HG03175 (cell line): ENCODE data around the gene DPY19L2.
"Not testable (repeated sequence)": the region's sequence is repeated elsewhere in the genome, so short reads cannot be mapped to it uniquely, and the experiment has no call there.

Source experiments
- ATAC-seq: cut with Tn5 transposase; IDR thresholded peaks from one replicate; pipeline ENCODE4 v1.9.1; 2021; ENCODE audit warnings: mild to moderate bottlenecking, moderate library complexity; ENCODE audit not compliant: unreplicated experiment

The DPY19L2 gene

DNA sequence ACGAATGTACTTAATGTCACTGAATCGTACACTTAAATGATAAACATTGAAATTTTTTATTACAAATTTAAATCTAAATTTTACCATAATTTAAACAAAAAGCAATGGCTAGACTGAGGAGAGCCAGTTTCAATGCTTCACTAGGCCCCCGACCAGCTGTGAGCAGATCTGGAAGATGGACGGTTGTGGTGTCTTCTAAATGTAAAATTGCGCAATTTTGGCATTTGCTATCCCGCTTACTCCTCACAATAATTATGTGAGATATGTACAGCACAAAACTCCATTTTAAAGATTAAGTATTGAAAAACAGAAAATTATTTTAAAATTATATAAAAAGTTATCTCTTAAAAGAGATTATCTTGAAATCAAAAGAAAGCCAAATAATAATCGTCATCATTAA, 5.3 kb downstream of the DPY19L2 start:
- not testable (repeated sequence) for ATAC-seq

DNA sequence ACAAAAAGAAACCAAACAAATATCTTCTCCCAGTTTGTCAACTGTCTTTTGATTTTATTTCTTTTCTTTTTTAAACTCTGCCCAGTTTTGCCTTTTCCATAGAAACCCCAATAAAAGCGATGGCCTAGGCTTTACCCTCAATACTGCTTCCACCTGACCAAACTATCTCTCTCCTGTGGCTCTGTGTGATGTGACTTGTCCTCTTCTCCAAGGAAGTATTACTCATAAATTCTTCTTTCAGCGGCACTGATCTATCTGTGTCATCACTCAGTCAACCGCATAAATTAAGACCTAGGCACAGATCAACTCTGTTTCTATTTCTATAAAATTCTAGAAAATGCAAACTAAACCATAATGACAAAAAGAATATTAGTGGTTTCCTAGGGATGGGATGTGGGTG, 9.8 kb downstream of the DPY19L2 start:
- ATAC-seq, result not testable (repeated sequence)

DNA sequence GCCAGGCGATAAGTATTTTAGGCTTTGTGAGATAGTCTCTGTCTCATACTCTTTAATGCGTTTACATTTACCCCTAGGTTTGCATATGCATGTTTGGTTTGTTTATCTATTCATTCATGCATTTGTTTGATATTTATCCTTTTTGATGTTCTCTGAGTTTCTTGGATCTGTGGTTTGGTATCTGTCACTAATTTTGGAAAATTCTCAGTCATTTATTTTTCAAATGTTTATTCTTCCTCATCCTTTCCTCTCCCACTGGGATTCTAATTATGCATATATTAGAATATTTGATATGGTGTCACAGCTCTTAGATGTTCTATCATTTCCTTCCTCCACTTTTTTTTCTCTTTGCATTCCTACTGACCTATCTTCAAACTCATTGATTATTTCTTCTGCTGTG, 11.9 kb downstream of the DPY19L2 start:
- not testable (repeated sequence) for ATAC-seq

DNA sequence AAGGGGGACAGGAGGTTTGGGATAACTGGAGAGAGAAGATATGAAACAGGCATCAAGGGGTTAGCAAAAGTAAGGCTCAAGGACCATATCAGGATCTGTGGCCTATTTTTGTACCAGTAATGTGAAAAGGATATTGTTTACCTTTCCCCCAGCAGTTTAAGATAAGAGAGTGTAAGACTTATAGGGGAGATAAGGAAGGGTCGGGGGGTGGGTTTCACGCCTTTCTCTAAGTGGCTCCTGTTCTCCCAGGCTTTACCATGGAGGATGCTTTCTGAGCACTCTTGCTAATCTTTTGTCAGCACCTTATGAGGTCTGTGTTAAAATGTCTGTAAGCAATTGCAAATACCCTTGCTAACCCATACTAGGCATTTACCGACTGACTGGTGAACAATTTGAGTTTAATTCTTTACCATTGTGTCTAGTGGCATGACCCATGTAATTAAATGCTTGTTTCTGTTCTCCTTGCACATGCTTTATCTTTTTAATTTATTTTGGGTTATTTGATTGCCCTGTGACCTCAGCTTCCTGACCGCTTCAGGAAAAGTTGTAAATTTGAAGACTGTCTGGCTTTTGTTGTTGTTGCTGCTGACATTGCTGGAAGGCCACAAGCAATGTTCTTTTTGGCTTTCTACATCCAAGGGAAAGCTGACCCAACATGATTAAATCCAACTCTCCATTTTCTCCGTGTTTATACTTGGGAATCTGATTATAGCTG, 12.6 kb downstream of the DPY19L2 start:
- ATAC-seq, result not testable (repeated sequence)

DNA sequence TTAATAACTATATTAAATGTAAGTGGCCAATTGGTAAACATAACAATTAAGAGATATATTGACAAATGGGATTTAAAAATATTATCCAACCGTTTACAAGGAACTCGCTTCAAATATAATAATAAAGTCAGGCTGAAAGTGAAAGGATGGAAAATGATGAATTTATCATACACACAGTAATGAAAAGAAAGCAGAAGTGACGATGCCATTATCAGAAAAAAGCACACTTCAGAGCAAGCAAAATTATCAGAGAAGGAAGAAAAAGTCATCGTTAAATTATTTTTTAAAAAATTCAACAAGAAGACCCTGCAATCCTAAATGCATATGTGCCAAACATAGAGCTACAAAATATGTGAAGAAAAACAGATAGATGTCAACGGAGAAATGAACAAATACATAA, 13.8 kb downstream of the DPY19L2 start:
- not testable (repeated sequence) for ATAC-seq

DNA sequence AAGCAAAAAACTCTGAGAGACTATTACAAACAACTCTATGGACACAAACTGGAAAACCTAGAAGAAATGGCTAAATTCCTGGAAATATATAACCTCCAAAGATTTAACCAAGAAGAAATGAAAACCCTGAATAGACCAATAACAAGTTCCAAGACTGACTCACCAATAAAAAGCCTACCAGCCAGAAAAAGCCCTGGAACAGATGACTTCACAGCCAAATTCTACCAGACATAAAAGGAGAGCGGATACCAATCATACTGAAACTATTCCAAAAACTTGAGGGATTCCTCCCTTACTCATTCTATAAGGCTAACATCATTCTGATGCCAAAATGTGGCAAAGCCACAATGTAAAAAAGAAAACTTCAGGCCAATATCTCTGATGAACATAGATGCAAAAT, 18.8 kb downstream of the DPY19L2 start:
- not testable (repeated sequence) for ATAC-seq

DNA sequence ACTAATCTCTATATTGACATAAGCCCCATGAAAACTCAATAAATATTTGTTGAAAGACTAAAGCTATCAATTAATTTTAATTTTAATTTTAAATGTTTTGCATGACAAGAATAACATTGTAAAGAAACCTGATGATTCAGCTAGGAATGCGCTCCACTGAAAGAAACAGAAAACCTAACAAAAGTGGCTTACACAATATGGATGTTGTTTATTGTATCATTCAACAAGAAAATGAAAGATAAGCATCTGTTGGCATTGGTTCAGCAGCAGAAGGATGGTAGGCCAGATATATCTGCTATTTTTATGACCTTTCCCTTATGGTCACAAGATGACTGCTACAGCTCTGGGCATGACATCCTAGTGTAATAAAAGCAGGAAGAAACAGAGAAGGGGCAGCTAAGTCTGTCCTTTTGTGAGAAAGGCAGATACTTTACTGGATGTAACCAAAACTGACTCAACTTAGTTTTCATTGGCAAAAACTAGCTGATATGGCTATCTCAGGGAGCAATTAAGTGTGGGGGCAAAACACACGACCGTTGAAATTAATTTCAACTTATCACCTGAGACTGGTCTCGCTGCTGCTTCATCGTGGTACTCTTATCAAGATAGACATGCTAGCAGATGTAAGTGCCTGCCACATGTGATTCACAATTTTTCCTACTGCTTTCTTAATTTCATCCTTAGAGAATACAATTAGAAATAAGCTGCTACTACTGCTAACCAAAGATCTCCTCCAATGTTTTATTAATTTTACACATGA, 24.7 kb downstream of the DPY19L2 start:
- not testable (repeated sequence) for ATAC-seq

DNA sequence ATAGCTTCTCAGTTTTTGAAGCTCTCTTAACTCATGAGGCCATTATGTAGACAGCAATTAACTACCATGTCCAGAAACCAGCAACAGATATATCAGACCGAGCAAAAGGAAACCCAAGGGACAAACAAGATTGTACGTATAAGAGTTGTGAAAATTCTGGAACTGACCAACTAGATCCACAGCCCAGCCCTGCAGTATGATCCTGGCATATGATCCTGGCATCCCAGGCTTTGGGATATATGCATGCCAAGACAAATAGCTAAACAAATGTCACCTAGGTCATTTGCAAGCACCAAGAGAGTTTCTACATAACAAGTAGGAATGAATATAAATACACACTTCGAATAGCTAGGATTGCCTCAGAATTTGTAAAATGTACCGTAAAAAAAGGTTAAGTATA, 44.0 kb downstream of the DPY19L2 start:
- ATAC-seq, result not testable (repeated sequence)

DNA sequence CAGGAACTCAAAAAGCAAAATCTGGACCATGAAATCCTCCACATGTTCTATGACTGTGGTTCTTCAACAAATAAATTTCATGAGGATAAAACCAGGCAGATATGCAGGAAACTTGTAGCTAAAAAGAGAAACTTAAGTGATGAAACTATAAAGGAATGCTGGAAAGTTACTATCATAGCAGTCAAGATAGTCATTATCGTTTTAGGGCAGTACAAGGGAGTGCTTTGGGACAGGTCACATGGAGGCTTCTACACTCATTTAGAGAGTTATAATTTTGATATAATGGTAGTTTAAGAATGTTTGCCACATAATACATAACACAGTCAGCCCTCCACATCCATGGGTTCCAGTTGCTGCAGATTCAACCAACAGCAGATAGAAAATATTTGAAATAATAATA, 52.7 kb downstream of the DPY19L2 start:
- ATAC-seq, result not testable (repeated sequence)

DNA sequence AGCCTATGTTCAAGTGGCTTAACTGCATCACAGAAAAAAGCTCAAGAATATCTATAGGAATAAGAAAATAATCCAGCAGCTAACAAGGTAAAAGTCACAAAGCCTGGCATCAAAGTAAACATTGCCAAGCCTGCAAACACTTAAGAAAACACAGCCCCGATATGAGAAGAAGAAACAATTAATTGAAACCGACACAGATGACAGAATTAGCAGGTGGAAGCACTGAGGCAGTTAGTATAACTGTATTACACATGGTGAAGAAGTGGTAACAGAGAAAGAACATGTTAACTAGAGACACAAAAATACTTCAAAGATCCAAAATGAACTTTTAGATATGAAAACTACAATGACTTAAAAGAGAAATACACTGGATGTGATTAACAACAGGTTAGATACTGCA, 57.0 kb downstream of the DPY19L2 start:
- not testable (repeated sequence) for ATAC-seq

DNA sequence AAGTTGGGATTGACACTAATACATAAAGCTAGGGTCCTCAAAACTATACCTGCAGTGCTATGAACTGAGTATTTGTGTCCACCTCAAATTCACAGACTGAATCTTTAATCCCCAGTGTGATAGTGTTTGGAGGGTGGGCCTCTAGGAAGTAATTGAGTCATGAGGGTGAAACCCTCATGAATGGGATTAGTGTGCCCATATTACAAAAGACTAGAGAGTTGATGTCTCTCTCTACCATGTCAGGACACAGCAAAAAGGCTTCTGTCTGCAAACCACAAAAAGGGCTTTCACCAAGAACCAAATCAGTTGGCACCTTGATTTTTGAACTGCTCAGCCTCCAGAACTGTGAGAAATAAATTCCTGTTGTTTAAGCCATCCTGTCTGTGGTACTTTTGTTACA, 59.0 kb downstream of the DPY19L2 start:
- not testable (repeated sequence) for ATAC-seq

DNA sequence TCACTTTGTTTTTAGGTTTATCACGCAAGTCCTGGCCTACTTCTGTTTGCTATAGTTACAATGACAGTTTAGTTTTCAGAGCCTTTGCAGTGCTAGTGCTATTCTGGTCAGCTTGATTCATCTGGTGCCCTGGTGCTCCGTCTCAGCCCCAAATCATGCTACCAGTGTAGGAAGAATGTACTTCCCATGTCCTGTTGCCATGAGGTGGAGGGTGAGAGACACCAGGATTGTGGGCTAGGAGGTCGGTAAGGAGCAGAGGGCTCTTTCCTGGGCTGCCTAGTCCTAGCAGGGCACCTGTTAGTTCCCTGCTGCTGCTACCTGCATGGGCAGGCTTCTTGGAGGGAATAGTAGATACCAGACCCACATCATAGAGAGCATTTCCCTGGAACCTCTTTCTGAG, 63.3 kb downstream of the DPY19L2 start:
- not testable (repeated sequence) for ATAC-seq

DNA sequence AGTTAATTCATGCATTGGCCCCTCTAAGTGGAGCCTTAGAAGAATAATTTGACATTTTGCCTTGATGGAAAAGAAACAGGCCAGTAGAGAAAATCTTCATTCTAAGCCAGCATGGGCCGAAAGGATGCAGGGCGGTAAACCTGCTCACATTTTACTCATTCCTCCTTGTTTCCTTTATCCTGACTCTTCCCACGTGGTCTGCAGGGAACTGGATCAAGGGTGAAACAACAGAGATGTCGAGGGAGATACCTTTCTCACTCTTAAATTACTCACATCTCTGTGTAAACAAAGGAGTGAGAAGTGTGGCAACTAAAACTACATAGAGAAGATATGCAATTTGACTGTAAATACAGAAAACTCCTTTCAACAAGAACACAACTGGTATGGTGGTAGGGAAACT, 73.5 kb downstream of the DPY19L2 start:
- not testable (repeated sequence) for ATAC-seq

DNA sequence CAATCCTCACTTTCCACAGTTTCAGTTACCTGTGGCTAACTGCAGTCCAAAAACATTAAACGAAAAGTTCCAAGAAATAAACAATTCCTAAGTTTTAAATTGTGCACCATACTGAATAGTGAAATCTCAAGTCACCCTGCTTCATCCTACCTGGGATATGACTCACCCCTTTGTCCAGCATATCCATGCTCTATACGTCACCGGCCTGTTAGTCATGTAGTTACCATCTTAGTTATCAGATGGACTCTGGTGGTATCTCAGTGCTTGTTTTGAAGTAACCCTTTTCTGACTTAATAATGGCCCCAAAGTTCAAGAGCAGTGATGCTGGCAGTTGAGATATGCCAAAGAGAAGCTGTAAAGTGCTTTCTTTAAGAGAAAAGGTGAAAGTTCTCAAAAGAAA, 83.9 kb downstream of the DPY19L2 start:
- not testable (repeated sequence) for ATAC-seq

DNA sequence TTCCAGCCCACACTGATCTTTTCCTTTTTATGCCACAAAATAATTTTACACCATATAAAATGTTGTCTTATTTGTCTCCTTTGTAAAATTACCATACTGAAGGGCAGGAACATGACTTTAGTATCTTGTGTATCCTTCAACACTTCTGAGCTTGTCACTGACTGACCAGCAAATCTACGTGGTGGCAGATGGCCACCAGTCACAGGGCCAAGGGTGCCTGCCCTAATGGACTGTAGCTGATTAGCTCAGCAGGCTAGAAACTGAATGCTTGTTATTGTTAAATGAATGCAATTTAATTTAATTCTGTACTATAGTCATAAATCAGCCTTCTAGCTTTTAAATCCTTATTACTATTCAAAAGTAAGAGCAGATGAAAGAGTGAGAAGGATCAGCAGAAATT, 85.0 kb downstream of the DPY19L2 start:
- not testable (repeated sequence) for ATAC-seq

DNA sequence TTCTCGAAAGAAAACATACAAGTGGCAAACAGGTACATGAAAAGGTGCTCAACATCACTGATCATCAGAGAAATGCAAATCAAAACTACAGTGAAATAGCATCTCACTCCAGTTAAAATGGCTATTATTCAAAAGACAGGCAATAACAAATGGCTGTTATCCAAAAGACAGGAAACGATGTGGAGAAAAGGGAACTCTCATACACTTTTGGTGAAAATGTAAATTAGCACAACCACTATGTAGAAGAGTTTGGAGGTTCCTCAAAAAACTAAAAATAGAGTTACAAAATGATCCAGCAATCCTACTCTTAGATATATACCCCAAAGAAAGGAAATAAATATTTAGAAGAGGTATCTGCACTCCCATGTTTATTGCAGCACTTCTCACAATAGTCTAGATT, 90.7 kb downstream of the DPY19L2 start:
- not testable (repeated sequence) for ATAC-seq

DNA sequence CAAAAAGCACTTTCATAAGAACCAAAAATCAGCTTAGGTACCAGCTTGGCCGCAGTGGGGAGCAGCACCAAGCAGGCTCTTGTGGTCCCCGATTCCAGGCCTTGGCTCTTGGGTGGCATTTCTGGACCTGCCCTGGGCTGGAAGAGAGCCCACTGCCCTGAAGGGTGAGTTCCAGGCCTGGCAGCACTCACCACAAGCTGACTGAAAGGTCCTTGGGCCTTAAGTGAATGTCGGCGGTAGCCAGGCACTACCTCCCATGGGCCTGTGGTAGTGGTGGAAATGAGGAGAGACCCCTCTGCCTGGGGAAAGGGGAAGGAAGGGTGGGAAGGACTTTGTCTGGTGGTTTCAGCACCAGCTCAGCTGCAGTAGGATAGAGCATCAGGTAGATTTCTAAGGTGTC, 96.3 kb downstream of the DPY19L2 start:
- ATAC-seq, result not testable (repeated sequence)

DNA sequence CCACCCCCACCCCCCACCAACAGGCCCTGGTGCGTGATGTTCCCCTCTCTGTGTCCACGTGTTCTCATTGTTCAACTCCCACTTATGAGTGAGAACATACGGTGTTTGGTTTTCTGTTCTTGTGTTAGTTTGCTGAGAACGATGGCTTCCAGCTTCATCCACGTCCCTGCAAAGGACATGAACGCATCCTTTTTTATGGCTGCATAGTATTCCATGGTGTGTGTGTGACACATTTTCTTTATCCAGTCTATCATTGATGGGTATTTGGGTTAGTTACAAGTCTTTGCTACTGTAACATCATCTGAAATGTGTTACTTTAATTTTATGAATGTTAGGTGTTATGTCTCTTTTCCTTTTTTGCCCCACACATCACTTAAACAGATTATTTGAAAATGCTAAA, 109.8 kb downstream of the DPY19L2 start:
- ATAC-seq, result not testable (repeated sequence)

DNA sequence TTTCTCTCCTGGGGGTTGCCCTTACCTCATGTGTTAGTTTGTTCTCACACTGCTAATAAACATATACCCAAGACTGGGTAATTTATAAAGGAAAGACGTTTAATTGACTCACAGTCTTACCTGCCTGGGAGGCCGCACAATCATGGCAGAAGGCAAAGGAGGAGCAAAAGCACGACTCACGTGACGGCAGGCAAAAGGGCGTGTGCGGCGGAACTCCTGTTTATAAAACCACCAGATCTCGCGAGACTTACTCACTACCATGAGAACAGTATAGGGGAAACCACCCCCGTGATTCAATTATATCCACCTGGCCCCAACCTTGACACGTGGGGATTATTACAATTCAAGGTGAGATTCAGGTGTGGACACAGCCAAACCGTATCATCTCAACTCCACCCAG, 116.9 kb downstream of the DPY19L2 start:
- not testable (repeated sequence) for ATAC-seq

DNA sequence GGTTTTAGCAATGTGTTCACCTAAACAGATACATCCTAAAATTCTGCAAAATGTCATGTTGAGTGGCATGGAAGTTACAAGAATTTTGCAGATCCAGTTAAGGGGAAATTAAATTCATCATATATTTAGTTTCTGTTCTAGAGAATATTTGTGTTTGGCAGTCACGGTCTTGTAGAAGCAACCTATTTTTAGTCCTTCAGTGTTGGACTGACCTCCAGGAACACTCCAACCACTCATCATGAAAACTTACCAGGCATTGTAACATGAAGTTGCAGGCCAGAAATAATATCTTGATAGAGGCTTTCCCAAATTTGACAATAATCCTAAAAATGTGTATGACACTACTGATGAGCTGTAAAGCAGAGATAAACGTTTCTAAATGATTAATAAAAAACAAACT, 119.3 kb downstream of the DPY19L2 start:
- ATAC-seq, result not testable (repeated sequence)

DNA sequence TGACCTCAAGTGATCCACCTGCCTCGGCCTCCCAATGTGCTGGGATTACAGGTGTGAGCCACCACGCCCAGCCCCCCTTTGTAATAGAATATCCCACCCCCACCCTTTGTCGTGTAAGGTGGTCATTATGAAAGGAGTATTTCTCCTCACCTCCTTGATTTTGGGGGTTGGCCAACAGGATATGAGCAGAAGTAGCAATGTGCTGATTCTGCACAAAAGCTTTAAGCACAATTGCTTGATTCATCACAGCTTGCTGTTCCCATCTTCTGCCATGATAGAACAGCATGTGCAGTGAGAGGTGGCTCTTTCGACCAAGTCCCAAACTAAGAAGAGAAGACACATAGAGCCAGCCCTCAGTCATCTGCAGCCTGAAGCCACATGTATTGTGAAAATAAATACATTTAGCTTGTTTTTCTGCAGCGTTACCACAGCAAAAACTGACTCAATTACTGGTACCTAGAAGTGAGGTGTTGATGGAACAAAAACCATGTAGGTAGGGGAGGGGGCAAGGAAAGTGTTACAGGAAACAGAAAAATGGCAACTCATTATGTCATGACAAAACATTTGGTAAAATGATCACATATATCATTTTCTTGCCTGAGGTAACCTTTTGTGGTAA, 122.9 kb downstream of the DPY19L2 start:
- ATAC-seq, result not testable (repeated sequence)

DNA sequence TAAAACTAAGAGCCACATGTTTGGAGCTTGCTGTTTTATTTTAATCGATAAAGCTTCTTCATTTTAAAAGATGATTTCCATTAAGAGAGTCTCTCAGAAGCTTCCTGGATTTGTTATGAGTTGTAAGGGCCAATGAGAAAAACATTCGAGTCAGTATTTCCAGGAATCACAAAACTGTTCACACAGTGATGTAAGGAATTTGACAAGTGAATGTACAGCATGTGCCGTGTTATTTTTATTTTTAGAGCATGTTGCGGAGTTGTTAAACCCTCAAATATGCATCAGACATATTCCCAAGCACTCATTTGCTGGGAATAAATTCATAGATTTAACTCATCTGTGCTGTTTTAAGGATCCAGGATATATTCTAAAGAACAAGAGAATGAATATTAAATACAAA, 129.6 kb downstream of the DPY19L2 start:
- not testable (repeated sequence) for ATAC-seq
